ENCODE measurements around the gene ZBTB20.

ZBTB20 gene

DNA sequence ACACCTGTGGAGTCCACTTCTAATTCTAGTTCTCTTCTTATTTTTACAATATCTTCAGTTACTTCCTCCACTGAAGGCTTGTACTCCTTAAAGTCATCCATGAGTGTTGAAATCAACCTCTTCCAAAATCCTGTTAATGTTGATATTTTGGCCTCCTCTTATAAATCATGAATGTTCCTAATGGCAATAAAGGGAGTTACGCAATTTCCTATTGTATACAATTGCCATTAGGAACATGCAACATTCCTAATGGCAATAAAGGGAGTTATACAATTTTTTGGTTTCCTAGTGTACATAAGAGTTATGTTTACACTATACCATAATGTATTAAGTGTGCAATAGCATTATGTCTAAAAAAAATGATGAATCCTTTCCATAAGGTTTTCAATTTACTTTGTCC, 862.4 kb downstream of the ZBTB20 start:
- no peak for DNase-seq (ENCODE audit: low spot score)

Data from AG08395 (cell line).